Measurements from ENCODE around the gene SHE.

GRCh38 chr1:154547105-154547732, 45.0 kb upstream of the SHE start:
- TF ChIP-seq CTCF (IDR thresholded peaks at IDR 0.05) (no peak), POLR2A (IDR thresholded peaks at IDR 0.05) (no peak)
